IMR-90 (cell line): ENCODE results near the gene KLHL28. TPM values are rescaled to one million over a fixed set of nuclear protein-coding genes. Genes with fewer than 3 reads are reported as not detected.

Experiments
- ATAC-seq: fragments of 200-7000 bp; cut with Tn5 transposase; 2 replicates; pipeline ENCODE4 v1.9.1; 2020; ENCODE audit warnings: low read depth, mild to moderate bottlenecking, moderate library complexity
- BruUV-seq: library from RNA; stranded (reverse); fragments of 400-500 nt; replicated peaks from 2 replicates; lab custom pipeline; 2021; lab: Mats Ljungman, UMichigan
- CTCF ChIA-PET: fragments of 300-600 bp; formaldehyde crosslinking; extraction: SDS; loops from one replicate; lab custom pipeline; 2021; ENCODE audit warnings: antibody characterized with exemption; lab: Yijun Ruan, JAX
- POLR2A ChIA-PET: fragments of 300-600 bp; sonication (Branson Sonifier 250); formaldehyde crosslinking; loops from one replicate; lab custom pipeline; 2022; ENCODE audit warnings: antibody characterized with exemption; ENCODE audit not compliant: unreplicated experiment; lab: Charles Lee
- DNase-seq: peaks from one replicate; pipeline ENCODE4 v3.0.0; 2013
- H2AFZ ChIP-seq: replicated peaks from 2 replicates; pipeline ENCODE3; 2013; ENCODE audit warnings: low read length, mild to moderate bottlenecking; ENCODE audit not compliant: poor library complexity
- H2AK5ac ChIP-seq: 2 replicates; pipeline ENCODE4 v1.6.1; 2013; ENCODE audit warnings: low read depth, low read length, inconsistent platforms
- H2AK9ac ChIP-seq: replicated peaks from 2 replicates; pipeline ENCODE3; 2013; ENCODE audit warnings: mild to moderate bottlenecking, low read depth, low read length, moderate library complexity; ENCODE audit not compliant: poor library complexity
- H2BK120ac ChIP-seq: 2 replicates; pipeline ENCODE4 v1.6.1; 2013; ENCODE audit warnings: low read depth, low read length, inconsistent platforms
- H2BK15ac ChIP-seq: 3 replicates; pipeline ENCODE4 v1.6.1; 2013; ENCODE audit warnings: low read depth, low read length, inconsistent platforms
- H2BK20ac ChIP-seq: 2 replicates; pipeline ENCODE4 v1.6.1; 2013; ENCODE audit warnings: low read depth, mild to moderate bottlenecking, inconsistent platforms, low read length, moderate library complexity
- H2BK5ac ChIP-seq: 2 replicates; pipeline ENCODE4 v1.6.1; 2013; ENCODE audit warnings: mild to moderate bottlenecking, low read depth, low read length, inconsistent platforms; ENCODE audit not compliant: poor library complexity, severe bottlenecking
- H3K14ac ChIP-seq: replicated peaks from 2 replicates; pipeline ENCODE4 v1.6.1; 2013; ENCODE audit warnings: low read depth, low read length, inconsistent platforms
- H3K18ac ChIP-seq: 2 replicates; pipeline ENCODE4 v1.6.1; 2013; ENCODE audit warnings: low read depth, low read length, control low read depth
- H3K23ac ChIP-seq: 2 replicates; pipeline ENCODE4 v1.6.1; 2013; ENCODE audit warnings: low read depth, low read length, inconsistent platforms
- H3K27ac ChIP-seq: 2 replicates; pipeline ENCODE4 v1.5.1; 2013; ENCODE audit warnings: mild to moderate bottlenecking, control low read depth, low read length; ENCODE audit not compliant: insufficient read depth
- H3K27me3 ChIP-seq: 2 replicates; pipeline ENCODE4 v1.6.1; 2013; ENCODE audit warnings: low read length; ENCODE audit not compliant: control insufficient read depth, insufficient read depth
- H3K36me3 ChIP-seq: 2 replicates; pipeline ENCODE4 v1.6.1; 2013; ENCODE audit warnings: low read length, mixed read lengths; ENCODE audit not compliant: control insufficient read depth, insufficient read depth
- H3K4ac ChIP-seq: 2 replicates; pipeline ENCODE4 v1.6.1; 2013; ENCODE audit warnings: low read depth, low read length, inconsistent platforms
- H3K4me1 ChIP-seq: 2 replicates; pipeline ENCODE4 v1.6.1; 2013; ENCODE audit warnings: low read length, mixed read lengths; ENCODE audit not compliant: control insufficient read depth, insufficient read depth
- H3K4me2 ChIP-seq: 2 replicates; pipeline ENCODE4 v1.6.1; 2013; ENCODE audit warnings: low read depth, mild to moderate bottlenecking, control low read depth, low read length, moderate library complexity
- H3K4me3 ChIP-seq: 2 replicates; pipeline ENCODE4 v1.5.1; 2013; ENCODE audit warnings: low read depth, mild to moderate bottlenecking, control low read depth, low read length, moderate library complexity; ENCODE audit not compliant: insufficient read depth
- H3K56ac ChIP-seq: 2 replicates; pipeline ENCODE4 v1.6.1; 2013; ENCODE audit warnings: low read length, inconsistent platforms; ENCODE audit not compliant: insufficient read depth; ENCODE audit errors: extremely low read depth
- H3K79me1 ChIP-seq, 2 experiments: 2 replicates each; pipeline ENCODE4 v1.6.1; 2013; ENCODE audit warnings: low read length in 2 of 2, inconsistent platforms in 1 of 2, low read depth in 1 of 2
- H3K9ac ChIP-seq: 2 replicates; pipeline ENCODE4 v1.6.1; 2013; ENCODE audit warnings: low read depth, low read length, control low read depth
- H3K9me1 ChIP-seq: 2 replicates; pipeline ENCODE4 v1.6.1; 2013; ENCODE audit warnings: low read length, inconsistent platforms; ENCODE audit not compliant: insufficient read depth
- H3K9me3 ChIP-seq: 2 replicates; pipeline ENCODE4 v1.6.1; 2013; ENCODE audit warnings: low read length; ENCODE audit not compliant: control insufficient read depth, insufficient read depth
- H4K20me1 ChIP-seq: 2 replicates; pipeline ENCODE4 v1.6.1; 2013; ENCODE audit warnings: low read length, inconsistent platforms; ENCODE audit not compliant: insufficient read depth
- H4K5ac ChIP-seq: 2 replicates; pipeline ENCODE4 v1.6.1; 2013; ENCODE audit warnings: mild to moderate bottlenecking, low read depth, low read length, control low read depth
- H4K8ac ChIP-seq, 2 experiments: 2 replicates each; pipeline ENCODE4 v1.6.1; 2013; ENCODE audit warnings: low read depth in 2 of 2, low read length in 2 of 2, control low read depth in 1 of 2, inconsistent platforms in 1 of 2
- H4K91ac ChIP-seq: 2 replicates; pipeline ENCODE4 v1.6.1; 2013; ENCODE audit warnings: low read depth, low read length, inconsistent platforms; ENCODE audit not compliant: insufficient read depth
- BHLHE40 ChIP-seq: fragments of 150-350 bp; IDR thresholded peaks from 2 replicates; pipeline ENCODE4 v1.6.1; 2016; ENCODE audit warnings: mild to moderate bottlenecking, low read depth, low read length
- CEBPB ChIP-seq: IDR thresholded peaks from 2 replicates; pipeline ENCODE4 v1.6.1; 2012; ENCODE audit warnings: low read depth, low read length, improper control_type of control experiment
- CHD1 ChIP-seq: IDR thresholded peaks from 2 replicates; pipeline ENCODE4 v1.6.1; 2012; ENCODE audit warnings: low read depth, low read length, improper control_type of control experiment
- CTCF ChIP-seq: conservative IDR thresholded peaks from 2 replicates; pipeline ENCODE4 v1.5.1; 2012; ENCODE audit warnings: mild to moderate bottlenecking, low read depth, low read length, improper control_type of control experiment
- ELK1 ChIP-seq: fragments of 150-350 bp; IDR thresholded peaks from 2 replicates; pipeline ENCODE4 v1.6.1; 2016; ENCODE audit warnings: low read depth, mild to moderate bottlenecking, low read length, moderate library complexity, borderline replicate concordance
- FOS ChIP-seq: fragments of 150-350 bp; IDR thresholded peaks from 2 replicates; pipeline ENCODE4 v1.6.1; 2016; ENCODE audit warnings: low read depth, low read length
- MAFK ChIP-seq: IDR thresholded peaks from 2 replicates; pipeline ENCODE4 v1.6.1; 2012; ENCODE audit warnings: low read depth, low read length, improper control_type of control experiment
- MAZ ChIP-seq: IDR thresholded peaks from 2 replicates; pipeline ENCODE4 v1.6.1; 2012; ENCODE audit warnings: low read depth, mild to moderate bottlenecking, low read length, improper control_type of control experiment, moderate library complexity, borderline replicate concordance
- MXI1 ChIP-seq: IDR thresholded peaks from 2 replicates; pipeline ENCODE4 v1.6.1; 2012; ENCODE audit warnings: low read depth, mild to moderate bottlenecking, low read length, moderate library complexity, borderline replicate concordance
- NFE2L2 ChIP-seq: fragments of 150-350 bp; IDR thresholded peaks from 2 replicates; pipeline ENCODE4 v1.6.1; 2016; ENCODE audit warnings: low read depth, mild to moderate bottlenecking, low read length
- POLR2A ChIP-seq: IDR thresholded peaks from 2 replicates; pipeline ENCODE4 v1.6.1; 2012; ENCODE audit warnings: mild to moderate bottlenecking, low read depth, low read length
- RAD21 ChIP-seq: IDR thresholded peaks from 2 replicates; pipeline ENCODE4 v1.6.1; 2012; ENCODE audit warnings: low read length, improper control_type of control experiment
- RCOR1 ChIP-seq: IDR thresholded peaks from 2 replicates; pipeline ENCODE4 v1.6.1; 2012; ENCODE audit warnings: mild to moderate bottlenecking, low read length, improper control_type of control experiment; ENCODE audit not compliant: insufficient replicate concordance
- RFX5 ChIP-seq: IDR thresholded peaks from 2 replicates; pipeline ENCODE4 v1.8.0; 2012; ENCODE audit warnings: low read depth, mild to moderate bottlenecking, low read length, moderate library complexity
- SMC3 ChIP-seq: fragments of 150-350 bp; IDR thresholded peaks from 2 replicates; pipeline ENCODE4 v1.6.1; 2016; ENCODE audit warnings: low read depth, mild to moderate bottlenecking, antibody characterized with exemption, low read length, moderate library complexity
- USF2 ChIP-seq: fragments of 150-350 bp; IDR thresholded peaks from 2 replicates; pipeline ENCODE4 v1.6.1; 2017; ENCODE audit warnings: mild to moderate bottlenecking, antibody characterized with exemption, low read length, low read depth
- WGBS, 2 experiments: methylation state at CpG; one replicate each; pipeline versions ENCODE4 v1.1.5 to v1.1.7; 2013; ENCODE audit warnings: missing lambda C conversion rate in 2 of 2; ENCODE audit not compliant: insufficient read length in 1 of 2; ENCODE audit errors: extremely low coverage in 2 of 2; 5-methylcytosine and 5-hydroxymethylcytosine counted together
- dilution Hi-C: fragments of 300-500 bp; cut with HindIII; formaldehyde crosslinking; loops from one replicate; pipeline ENCODE4 v1.14.3; 2018; ENCODE audit warnings: low sequenced_read_pairs; ENCODE audit not compliant: unreplicated experiment
- in situ Hi-C: fragments of 300-500 bp; cut with MboI; formaldehyde crosslinking; loops from 3 replicates; pipeline ENCODE4 v1.14.3; 2019; ENCODE audit warnings: low sequenced_read_pairs, inconsistent platforms, mixed read lengths
- intact Hi-C: fragments of 100-400 bp; cut with micrococcal nuclease; formaldehyde crosslinking; loops from 2 replicates; pipeline ENCODE4 v1.10.0; 2022
- polyA plus RNA-seq, 3 experiments: library from polyadenylated mRNA; depleted of rRNA; stranded (reverse); fragments of >200 nt; gene quantifications; 2 replicates each; pipeline ENCODE4 v1.2.3, GENCODE V29; 2012; ENCODE audit warnings: low replicate concordance in 1 of 3
- total RNA-seq: library from RNA; depleted of rRNA; stranded (reverse); fragments of >200 nt; gene quantifications from 2 replicates; pipeline ENCODE4 v1.2.3, GENCODE V29; 2012

KLHL28 gene
- total and polyA plus RNA-seq, 2 of the 4 experiments (the other 2 are of a cell fraction) = 2.9 to 7.7 TPM

- no peak overlapping the region for H3K4me3 ChIP-seq
- intact Hi-C loops (no loop called here), in situ Hi-C loops (no loop called here), dilution Hi-C loops (no loop called here)
- POLR2A ChIA-PET = no interaction called here
- no peak for TF ChIP-seq RFX5
- TF ChIP-seq POLR2A = no peak
- TF ChIP-seq MXI1 = no peak
- TF ChIP-seq RAD21 = no peak
- TF ChIP-seq NFE2L2 = no peak
- TF ChIP-seq USF2 = no peak
- no peak for TF ChIP-seq RCOR1
- no peak for TF ChIP-seq BHLHE40
- no peak for TF ChIP-seq FOS
- TF ChIP-seq MAFK = no peak
- TF ChIP-seq CEBPB = no peak
- TF ChIP-seq CHD1 = no peak
- TF ChIP-seq SMC3 = no peak
- no peak for TF ChIP-seq ELK1
- no peak for TF ChIP-seq MAZ
- TF ChIP-seq CTCF = no peak
- no peak overlapping the region for H3K9ac ChIP-seq
- H2BK15ac ChIP-seq = no peak overlapping the region
- peaks cover 4% of the 10 kb centered on the region for H3K9me3 ChIP-seq
- H2BK120ac ChIP-seq = no peak overlapping the region
- no peak overlapping the region for H2BK20ac ChIP-seq
- H2AK5ac ChIP-seq = no peak overlapping the region
- no peak overlapping the region for H3K27ac ChIP-seq
- H4K5ac ChIP-seq = no peak overlapping the region
- H2BK5ac ChIP-seq = no peak overlapping the region
- ATAC-seq (no peak), DNase-seq (no peak)
- no peak overlapping the region for H2AFZ ChIP-seq
- H2AK9ac ChIP-seq = no peak overlapping the region
- H4K91ac ChIP-seq = no peak overlapping the region
- H3K27me3 ChIP-seq = no peaks in the 10 kb centered on the region
- BruUV-seq = no TSS peak
- H3K36me3 ChIP-seq = peaks cover 20% of the 10 kb centered on the region
- H3K4me2 ChIP-seq = no peak overlapping the region
- H3K23ac ChIP-seq = no peak overlapping the region
- no peak overlapping the region for H3K18ac ChIP-seq
- no peak overlapping the region for H3K56ac ChIP-seq
- no peaks in the 10 kb centered on the region for H3K9me1 ChIP-seq
- no CpG with 5 or more reads among the region's 1 CpG for WGBS, 2 experiments
- H3K4me1 ChIP-seq = peaks cover 3% of the 10 kb centered on the region; the same call in 1 of the 2 replicates
- peaks cover 4% of the 10 kb centered on the region; the same call in 1 of the 2 replicates for H4K20me1 ChIP-seq
- H3K79me1 ChIP-seq = peaks cover 11 to 24% of the 10 kb centered on the region in 2 experiments
- CTCF ChIA-PET = no interaction called here
- H3K4ac ChIP-seq = no peak overlapping the region
- no peak overlapping the region for H3K14ac ChIP-seq
- H4K8ac ChIP-seq = no peak overlapping the region
These were observed 19.3 kb downstream of the KLHL28 start for GRCh38 chr14:44942436-44942835.
